CD8-positive, alpha-beta memory T cell (primary cell): Measurements from ENCODE around the gene FBLN1. TPM values are rescaled to one million over a fixed set of nuclear protein-coding genes. Genes with fewer than 3 reads are reported as not detected.

Experiments used
- CTCF ChIA-PET: fragments of 350-600 bp; sonication (Branson Sonifier 250); formaldehyde crosslinking; loops from one replicate; lab custom pipeline; 2021; ENCODE audit warnings: antibody characterized with exemption; lab: Charles Lee
- POLR2A ChIA-PET: fragments of 350-600 bp; sonication (Branson Sonifier 250); formaldehyde crosslinking; loops from one replicate; lab custom pipeline; 2021; ENCODE audit warnings: antibody characterized with exemption; lab: Charles Lee
- DNase-seq, 5 donors: peaks; one replicate each; pipeline versions ENCODE4 v3.0.0 to v3.0.0-alpha.2; 2020 to 2022; ENCODE audit warnings: mixed read lengths in 1 of 5
- H3K27ac ChIP-seq: one replicate; pipeline ENCODE4 v1.7.0; 2013; ENCODE audit warnings: low read depth, mild to moderate bottlenecking, low read length, moderate library complexity
- H3K27me3 ChIP-seq: 2 replicates; pipeline ENCODE4 v1.7.0; 2013; ENCODE audit warnings: low read length, mild to moderate bottlenecking; ENCODE audit not compliant: insufficient read depth, poor library complexity, severe bottlenecking
- H3K36me3 ChIP-seq: 2 replicates; pipeline ENCODE4 v1.7.0; 2013; ENCODE audit warnings: mild to moderate bottlenecking, low read length, moderate library complexity; ENCODE audit not compliant: insufficient read depth
- H3K4me1 ChIP-seq: 2 replicates; pipeline ENCODE4 v1.7.0; 2013; ENCODE audit warnings: mild to moderate bottlenecking, low read length, moderate library complexity; ENCODE audit not compliant: insufficient read depth
- H3K4me3 ChIP-seq: 2 replicates; pipeline ENCODE4 v1.7.0; 2013; ENCODE audit warnings: mild to moderate bottlenecking, low read length
- H3K9me3 ChIP-seq: 2 replicates; pipeline ENCODE4 v1.7.0; 2013; ENCODE audit warnings: mild to moderate bottlenecking, low read length
- H3K27ac Mint-ChIP-seq, 8 donors: one replicate each; pipeline ENCODE4 v1.8.0; 2020 to 2021; ENCODE audit warnings: mixed read lengths in 8 of 8, mild to moderate bottlenecking in 6 of 8, inconsistent platforms in 3 of 8, moderate library complexity in 3 of 8
- H3K27me3 Mint-ChIP-seq, 2 donors: one replicate each; pipeline ENCODE4 v1.8.0; 2020 to 2021; ENCODE audit warnings: mixed read lengths in 2 of 2, mild to moderate bottlenecking in 1 of 2, moderate library complexity in 1 of 2
- H3K36me3 Mint-ChIP-seq, 3 donors: one replicate each; pipeline ENCODE4 v1.8.0; 2020 to 2021; ENCODE audit warnings: mixed read lengths in 3 of 3, inconsistent platforms in 1 of 3, mild to moderate bottlenecking in 1 of 3
- H3K4me1 Mint-ChIP-seq, 3 donors: one replicate each; pipeline ENCODE4 v1.8.0; 2020 to 2021; ENCODE audit warnings: mixed read lengths in 3 of 3, inconsistent platforms in 1 of 3, mild to moderate bottlenecking in 1 of 3
- H3K4me3 Mint-ChIP-seq, 7 donors: one replicate each; pipeline ENCODE4 v1.8.0; 2020 to 2021; ENCODE audit warnings: mixed read lengths in 7 of 7, mild to moderate bottlenecking in 6 of 7, moderate library complexity in 4 of 7, inconsistent platforms in 2 of 7
- H3K9me3 Mint-ChIP-seq, 5 donors: one replicate each; pipeline ENCODE4 v1.8.0; 2020 to 2022; ENCODE audit warnings: mixed read lengths in 5 of 5, mild to moderate bottlenecking in 3 of 5, moderate library complexity in 2 of 5, inconsistent platforms in 1 of 5
- polyA plus RNA-seq: library from polyadenylated mRNA; unstranded; fragments of 300-500 nt; fragmentation: Illumina TruSeq; gene quantifications from one replicate; pipeline ENCODE4 v1.2.3, GENCODE V29; 2021
- total RNA-seq, 2 experiments: library from RNA; stranded (reverse); gene quantifications; one replicate each; pipeline ENCODE4 v1.2.3, GENCODE V29; 2021

The FBLN1 gene, protein sequence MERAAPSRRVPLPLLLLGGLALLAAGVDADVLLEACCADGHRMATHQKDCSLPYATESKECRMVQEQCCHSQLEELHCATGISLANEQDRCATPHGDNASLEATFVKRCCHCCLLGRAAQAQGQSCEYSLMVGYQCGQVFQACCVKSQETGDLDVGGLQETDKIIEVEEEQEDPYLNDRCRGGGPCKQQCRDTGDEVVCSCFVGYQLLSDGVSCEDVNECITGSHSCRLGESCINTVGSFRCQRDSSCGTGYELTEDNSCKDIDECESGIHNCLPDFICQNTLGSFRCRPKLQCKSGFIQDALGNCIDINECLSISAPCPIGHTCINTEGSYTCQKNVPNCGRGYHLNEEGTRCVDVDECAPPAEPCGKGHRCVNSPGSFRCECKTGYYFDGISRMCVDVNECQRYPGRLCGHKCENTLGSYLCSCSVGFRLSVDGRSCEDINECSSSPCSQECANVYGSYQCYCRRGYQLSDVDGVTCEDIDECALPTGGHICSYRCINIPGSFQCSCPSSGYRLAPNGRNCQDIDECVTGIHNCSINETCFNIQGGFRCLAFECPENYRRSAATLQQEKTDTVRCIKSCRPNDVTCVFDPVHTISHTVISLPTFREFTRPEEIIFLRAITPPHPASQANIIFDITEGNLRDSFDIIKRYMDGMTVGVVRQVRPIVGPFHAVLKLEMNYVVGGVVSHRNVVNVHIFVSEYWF
- total RNA-seq, result not detected
- not detected for polyA plus RNA-seq

DNA sequence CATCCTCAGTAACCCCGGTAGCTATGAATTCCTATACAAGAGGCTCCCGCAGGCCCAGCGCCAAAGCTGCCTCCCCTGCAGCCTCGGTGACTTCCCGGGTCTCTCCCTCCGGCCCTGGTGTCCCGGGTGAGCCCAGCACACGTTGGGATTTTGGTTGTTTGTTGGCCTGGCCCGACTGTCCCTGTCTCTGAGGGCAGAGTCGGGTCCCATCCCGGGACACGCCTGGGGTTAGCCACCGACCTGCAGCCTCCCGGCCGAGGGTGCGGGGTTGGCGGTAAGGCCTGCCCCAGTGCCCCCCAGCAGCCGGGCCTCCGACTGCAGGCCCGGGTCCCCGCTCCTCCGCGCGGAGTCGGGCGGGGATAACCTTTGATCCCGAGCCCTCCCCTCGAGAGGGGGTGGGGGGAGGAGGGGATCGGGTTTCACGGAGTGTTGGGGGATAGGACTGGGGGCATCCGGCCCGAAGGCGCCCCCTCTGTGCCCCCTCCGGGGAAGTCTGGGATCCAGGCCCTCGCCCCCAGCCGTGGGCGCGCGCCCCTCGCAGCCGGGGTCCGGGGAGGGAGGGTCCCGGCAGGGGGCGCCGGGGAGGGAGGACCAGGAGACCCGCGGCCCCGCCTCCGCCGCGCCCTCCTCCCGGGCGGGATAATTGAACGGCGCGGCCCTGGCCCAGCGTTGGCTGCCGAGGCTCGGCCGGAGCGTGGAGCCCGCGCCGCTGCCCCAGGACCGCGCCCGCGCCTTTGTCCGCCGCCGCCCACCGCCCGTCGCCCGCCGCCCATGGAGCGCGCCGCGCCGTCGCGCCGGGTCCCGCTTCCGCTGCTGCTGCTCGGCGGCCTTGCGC lies at the start of gene FBLN1:
FBLN1 (plus strand) TSS at position 669 of the 835 bp plus-strand sequence; CDS start at position 772, 103 bp downstream.
- Histone ChIP-seq H3K4me3 (no peak within 1 kb of the TSS), H3K4me1 (no peaks in the 10 kb centered on the region), H3K27me3 (peaks cover 5% of the 10 kb centered on the region), H3K27ac (no peak within 1 kb of the TSS), H3K9me3 (no peaks in the 10 kb centered on the region), H3K36me3 (no peaks in the 10 kb centered on the region)
- Mint-ChIP-seq H3K4me1 (peaks cover 2% of the 10 kb centered on the region in 3 donors), H3K9me3 (no peaks in the 10 kb centered on the region), H3K4me3 (peak within 1 kb of the TSS in 1 of 7 donors; percentile 23), H3K27me3 (peaks cover 15 to 62% of the 10 kb centered on the region in 2 donors), H3K27ac (no peak within 1 kb of the TSS), H3K36me3 (peaks cover 0 to 2% (median 0%) of the 10 kb centered on the region in 3 donors)
- POLR2A ChIA-PET, result interaction anchor here (0.6 kb wide), 1 partner anchor 848 kb away, joined by 5 read pairs; no protein-coding TSS in a partner anchor
- no peak for DNase-seq
- CTCF ChIA-PET, result no interaction called here

DNA sequence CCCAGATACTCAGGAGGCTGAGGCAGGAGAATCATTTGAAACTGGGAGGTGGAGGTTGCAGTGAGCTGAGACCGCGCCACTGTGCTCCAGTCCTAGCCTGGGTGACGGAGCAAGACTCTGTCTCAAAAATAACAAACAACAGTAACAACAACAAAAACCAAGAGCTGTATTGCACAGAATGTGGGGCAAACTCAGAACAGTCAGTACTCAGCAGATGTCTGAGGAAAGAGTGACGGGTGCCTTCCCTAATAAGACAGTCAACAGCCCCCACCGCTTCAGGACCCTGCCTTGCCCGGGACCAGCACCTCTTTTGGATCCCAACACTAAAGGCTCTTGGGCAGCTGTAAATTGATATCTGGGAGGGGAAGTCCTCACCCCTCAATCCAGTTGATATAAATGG lies 48.9 kb upstream of the FBLN1 start:
- Mint-ChIP-seq H3K4me1 (no peaks in the 10 kb centered on the region), H3K27ac (no peak overlapping the region), H3K4me3 (no peak overlapping the region), H3K27me3 (peaks cover 20 to 30% of the 10 kb centered on the region in 2 donors), H3K36me3 (no peaks in the 10 kb centered on the region), H3K9me3 (no peaks in the 10 kb centered on the region)
- H3K4me1 ChIP-seq, result no peaks in the 10 kb centered on the region
- CTCF ChIA-PET, result no interaction called here
- H3K36me3 ChIP-seq, result no peaks in the 10 kb centered on the region
- no peaks in the 10 kb centered on the region for H3K9me3 ChIP-seq
- H3K4me3 ChIP-seq, result no peak overlapping the region
- H3K27me3 ChIP-seq, result no peaks in the 10 kb centered on the region
- no peak overlapping the region for H3K27ac ChIP-seq
- POLR2A ChIA-PET, result no interaction called here
- no peak for DNase-seq

DNA sequence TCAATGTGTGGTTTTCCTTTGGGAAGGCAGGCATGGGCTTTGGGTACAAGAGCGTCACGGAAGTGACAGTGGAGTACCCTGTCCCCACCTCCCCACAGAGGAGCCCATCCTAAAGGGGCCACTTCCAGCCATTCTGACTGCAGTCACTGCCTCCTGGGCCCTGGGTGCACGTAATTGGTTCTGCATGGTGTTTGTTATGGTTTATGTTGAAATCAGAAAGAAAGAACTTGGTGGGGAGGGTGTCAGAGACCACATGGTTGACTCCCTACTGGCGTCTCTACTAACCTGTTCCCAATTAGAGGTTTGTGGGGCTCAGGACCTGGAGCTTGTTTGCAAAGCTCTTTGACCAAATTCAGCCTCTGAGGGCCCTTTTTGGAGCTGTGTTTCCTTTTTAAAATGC lies 48.4 kb upstream of the FBLN1 start:
- POLR2A ChIA-PET, result no interaction called here
- no peak overlapping the region for H3K4me3 ChIP-seq
- no peak overlapping the region for H3K4me3 Mint-ChIP-seq
- peaks cover 21 to 30% of the 10 kb centered on the region in 2 donors for H3K27me3 Mint-ChIP-seq
- no peak for DNase-seq
- H3K4me1 Mint-ChIP-seq, result no peaks in the 10 kb centered on the region
- no peaks in the 10 kb centered on the region for H3K9me3 Mint-ChIP-seq
- H3K4me1 ChIP-seq, result no peaks in the 10 kb centered on the region
- no peaks in the 10 kb centered on the region for H3K36me3 ChIP-seq
- no peaks in the 10 kb centered on the region for H3K9me3 ChIP-seq
- H3K27ac Mint-ChIP-seq, result no peak overlapping the region
- CTCF ChIA-PET, result no interaction called here
- no peaks in the 10 kb centered on the region for H3K27me3 ChIP-seq
- H3K27ac ChIP-seq, result no peak overlapping the region
- no peaks in the 10 kb centered on the region for H3K36me3 Mint-ChIP-seq

DNA sequence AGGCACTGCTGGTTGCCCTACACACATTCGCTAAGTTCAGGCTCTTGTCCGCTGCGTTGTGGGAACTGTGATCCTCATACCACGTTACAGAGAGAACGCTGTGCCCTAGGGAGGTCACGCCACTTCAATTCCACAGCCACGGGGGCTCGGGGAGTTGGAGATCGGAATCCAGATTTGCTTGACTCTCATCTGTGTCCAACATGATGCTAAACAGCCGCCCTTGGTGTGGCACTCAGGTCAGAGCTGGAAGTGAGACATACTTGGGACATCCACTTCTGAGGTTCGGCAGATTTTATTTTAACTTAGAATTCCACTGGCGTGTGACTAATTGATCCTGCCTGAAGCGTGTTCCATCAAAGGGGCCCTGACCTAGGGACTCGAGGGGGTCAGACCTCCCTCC lies 47.5 kb upstream of the FBLN1 start:
- Mint-ChIP-seq H3K4me3 (no peak overlapping the region), H3K4me1 (no peaks in the 10 kb centered on the region), H3K27me3 (peaks cover 21 to 30% of the 10 kb centered on the region in 2 donors), H3K27ac (no peak overlapping the region), H3K9me3 (no peaks in the 10 kb centered on the region), H3K36me3 (no peaks in the 10 kb centered on the region)
- Histone ChIP-seq H3K27ac (no peak overlapping the region), H3K4me3 (no peak overlapping the region), H3K4me1 (no peaks in the 10 kb centered on the region), H3K27me3 (no peaks in the 10 kb centered on the region), H3K36me3 (no peaks in the 10 kb centered on the region), H3K9me3 (no peaks in the 10 kb centered on the region)
- ChIA-PET CTCF (no interaction called here), POLR2A (no interaction called here)
- DNase-seq, result no peak

DNA sequence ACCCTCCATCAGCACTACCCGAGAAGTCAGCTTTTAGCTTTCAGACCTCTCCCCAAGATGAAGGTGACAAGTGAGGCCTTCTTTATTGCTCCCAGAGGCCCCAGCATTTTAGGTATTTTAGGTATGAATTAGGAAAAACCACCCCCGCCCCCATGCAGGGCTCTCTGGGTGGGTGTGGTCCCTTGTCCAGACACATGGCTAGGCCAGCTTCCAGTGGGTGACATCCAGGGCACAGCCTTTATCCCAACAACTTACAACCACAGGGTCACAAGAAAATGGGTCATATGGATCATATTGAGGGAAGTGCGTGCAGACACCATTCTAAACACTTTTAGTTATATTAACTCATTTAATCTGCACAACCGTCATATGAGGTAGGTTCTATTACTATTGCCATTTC lies 47.1 kb upstream of the FBLN1 start:
- Mint-ChIP-seq H3K4me3 (no peak overlapping the region), H3K27ac (no peak overlapping the region), H3K4me1 (no peaks in the 10 kb centered on the region), H3K36me3 (no peaks in the 10 kb centered on the region), H3K9me3 (no peaks in the 10 kb centered on the region), H3K27me3 (peaks cover 21 to 28% of the 10 kb centered on the region in 2 donors)
- DNase-seq, result no peak
- no peaks in the 10 kb centered on the region for H3K4me1 ChIP-seq
- no peak overlapping the region for H3K27ac ChIP-seq
- H3K4me3 ChIP-seq, result no peak overlapping the region
- no peaks in the 10 kb centered on the region for H3K9me3 ChIP-seq
- no peaks in the 10 kb centered on the region for H3K36me3 ChIP-seq
- H3K27me3 ChIP-seq, result no peaks in the 10 kb centered on the region
- POLR2A ChIA-PET, result no interaction called here
- CTCF ChIA-PET, result no interaction called here

DNA sequence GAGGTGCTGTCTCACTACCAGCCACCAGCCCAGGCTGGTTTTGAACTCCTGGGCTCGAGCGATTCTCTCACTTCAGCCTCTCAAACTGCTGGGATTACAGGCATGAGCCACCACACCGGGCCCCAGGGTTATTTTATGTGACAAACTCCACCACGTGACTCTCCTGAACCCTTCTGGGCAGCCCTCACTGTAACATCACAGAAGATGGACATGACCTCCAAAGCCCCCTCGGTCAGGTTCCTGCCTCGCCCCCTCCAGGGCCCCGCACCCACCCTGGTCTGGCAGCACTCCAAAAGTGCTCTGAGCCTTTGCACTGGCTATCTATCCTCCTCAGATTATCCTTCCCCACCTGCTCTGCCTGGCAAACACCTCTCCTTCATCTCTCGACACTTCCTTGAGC lies 45.9 kb upstream of the FBLN1 start:
- CTCF ChIA-PET, result no interaction called here

DNA sequence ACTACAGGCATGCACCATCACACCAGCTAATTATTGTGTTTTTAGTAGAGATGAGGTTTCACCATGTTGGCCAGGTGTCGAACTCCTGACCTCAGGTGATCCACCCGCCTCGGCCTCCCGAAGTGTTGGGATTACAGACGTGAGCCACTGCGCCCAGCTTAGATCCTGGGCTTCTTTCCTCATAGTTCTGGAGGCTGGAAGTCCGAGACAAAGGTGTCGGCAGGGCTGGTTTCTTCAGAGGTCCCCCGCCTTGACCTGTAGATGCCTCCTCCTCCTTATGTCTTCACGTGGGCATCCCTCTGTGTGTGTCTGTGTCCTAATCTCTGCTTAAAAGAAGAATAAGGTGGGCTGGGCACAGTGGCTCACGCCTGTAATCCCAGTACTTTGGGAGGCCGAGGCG lies 44.2 kb upstream of the FBLN1 start:
- Histone ChIP-seq H3K27ac (no peak overlapping the region), H3K27me3 (no peaks in the 10 kb centered on the region), H3K4me3 (no peak overlapping the region), H3K9me3 (no peaks in the 10 kb centered on the region), H3K36me3 (no peaks in the 10 kb centered on the region), H3K4me1 (no peaks in the 10 kb centered on the region)
- Mint-ChIP-seq H3K4me3 (no peak overlapping the region), H3K27ac (no peak overlapping the region), H3K27me3 (peaks cover 8 to 9% of the 10 kb centered on the region in 2 donors), H3K4me1 (no peaks in the 10 kb centered on the region), H3K9me3 (no peaks in the 10 kb centered on the region), H3K36me3 (no peaks in the 10 kb centered on the region)
- ChIA-PET CTCF (no interaction called here), POLR2A (no interaction called here)
- no peak for DNase-seq

More for the DNA sequence above, 45.9 kb upstream of the FBLN1 start:
- Histone ChIP-seq H3K27me3 (no peaks in the 10 kb centered on the region), H3K4me3 (no peak overlapping the region), H3K27ac (no peak overlapping the region), H3K9me3 (no peaks in the 10 kb centered on the region), H3K36me3 (no peaks in the 10 kb centered on the region), H3K4me1 (no peaks in the 10 kb centered on the region)
- H3K36me3 Mint-ChIP-seq, result no peaks in the 10 kb centered on the region
- peak overlapping the region in 1 of 8 donors; percentile 39 for H3K27ac Mint-ChIP-seq
- POLR2A ChIA-PET, result no interaction called here
- no peak for DNase-seq
- H3K4me3 Mint-ChIP-seq, result no peak overlapping the region
- no peaks in the 10 kb centered on the region for H3K4me1 Mint-ChIP-seq
- peaks cover 18 to 19% of the 10 kb centered on the region in 2 donors for H3K27me3 Mint-ChIP-seq
- H3K9me3 Mint-ChIP-seq, result no peaks in the 10 kb centered on the region
